NCI-H146 treated with DMSO at 0.1 percent for 48 hours (cell line): ENCODE results near the gene CD151.
A peak's percentile ranks its signal among the peaks of the same experiment; 100 is the strongest.

ENCODE experiments used
- DNase-seq: peaks from one replicate; lab custom pipeline; 2025; ENCODE audit not compliant: unreplicated experiment; lab: John Stamatoyannopoulos, UW

The CD151 gene

GRCh38 chr11:855330-855674, 22.6 kb downstream of the CD151 start:
- DNase-seq: no peak

GRCh38 chr11:855796-856195, 23.0 kb downstream of the CD151 start:
- no peak for DNase-seq

- no peak for DNase-seq
Observed at GRCh38 chr11:856397-856796, 23.6 kb downstream of the CD151 start.

- no peak for DNase-seq
Observed at GRCh38 chr11:858053-858761, 25.5 kb downstream of the CD151 start.

- no peak for DNase-seq
Observed at GRCh38 chr11:858762-859339, 26.1 kb downstream of the CD151 start.

GRCh38 chr11:859394-860131, 26.8 kb downstream of the CD151 start:
- no peak for DNase-seq

- DNase-seq: no peak
Observed at GRCh38 chr11:860234-861104, 27.7 kb downstream of the CD151 start.

- peak; percentile 11 for DNase-seq
Observed at GRCh38 chr11:861105-861479, 28.3 kb downstream of the CD151 start.

GRCh38 chr11:862081-862661, 29.4 kb downstream of the CD151 start:
- DNase-seq: no peak

GRCh38 chr11:862696-863022, 29.9 kb downstream of the CD151 start:
- no peak for DNase-seq

GRCh38 chr11:863023-863909, 30.5 kb downstream of the CD151 start:
- no peak for DNase-seq

GRCh38 chr11:863910-864827, 31.4 kb downstream of the CD151 start:
- no peak for DNase-seq

- no peak for DNase-seq
Observed at GRCh38 chr11:864898-865297, 32.1 kb downstream of the CD151 start.

GRCh38 chr11:865462-866430, 33.0 kb downstream of the CD151 start:
- DNase-seq: no peak

- DNase-seq: no peak
Observed at GRCh38 chr11:866481-866880, 33.7 kb downstream of the CD151 start.

- DNase-seq: no peak
Observed at GRCh38 chr11:867856-868358, 35.2 kb downstream of the CD151 start.

- DNase-seq: no peak
Observed at GRCh38 chr11:868394-868793, 35.6 kb downstream of the CD151 start.

- DNase-seq: no peak
Observed at GRCh38 chr11:868802-869201, 36.0 kb downstream of the CD151 start.
